Inflammatory macrophage treated with lipopolysaccharide for 4 hours (primary cell): ENCODE results near the gene OTUB2.
"Not testable (repeated sequence)": the region's sequence is repeated elsewhere in the genome, so short reads cannot be mapped to it uniquely, and the experiment has no call there.

ENCODE experiments used
- DNase-seq: peaks from one replicate; pipeline ENCODE4 v3.0.0-alpha.2; 2020

Gene OTUB2

DNA sequence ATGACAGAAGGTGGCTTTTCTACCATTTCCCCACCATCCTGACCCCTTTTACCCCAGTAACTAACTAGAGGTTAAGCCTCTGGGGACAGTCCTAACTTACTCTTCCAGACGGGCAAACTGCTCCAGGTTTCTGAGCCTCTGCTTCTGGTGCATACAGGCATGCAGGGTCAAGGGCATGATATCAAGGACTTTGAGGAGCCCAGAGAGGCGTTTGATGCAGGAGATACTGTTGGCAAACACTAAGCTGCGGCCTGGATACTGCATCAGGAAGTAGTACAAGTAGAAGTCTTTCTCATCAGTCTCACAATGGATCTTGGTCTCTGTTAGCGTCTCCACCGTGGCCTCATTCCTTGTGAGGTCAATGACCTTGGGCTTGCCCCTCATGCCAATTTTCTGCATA, 33.9 kb downstream of the OTUB2 start:
- no peak for DNase-seq

DNA sequence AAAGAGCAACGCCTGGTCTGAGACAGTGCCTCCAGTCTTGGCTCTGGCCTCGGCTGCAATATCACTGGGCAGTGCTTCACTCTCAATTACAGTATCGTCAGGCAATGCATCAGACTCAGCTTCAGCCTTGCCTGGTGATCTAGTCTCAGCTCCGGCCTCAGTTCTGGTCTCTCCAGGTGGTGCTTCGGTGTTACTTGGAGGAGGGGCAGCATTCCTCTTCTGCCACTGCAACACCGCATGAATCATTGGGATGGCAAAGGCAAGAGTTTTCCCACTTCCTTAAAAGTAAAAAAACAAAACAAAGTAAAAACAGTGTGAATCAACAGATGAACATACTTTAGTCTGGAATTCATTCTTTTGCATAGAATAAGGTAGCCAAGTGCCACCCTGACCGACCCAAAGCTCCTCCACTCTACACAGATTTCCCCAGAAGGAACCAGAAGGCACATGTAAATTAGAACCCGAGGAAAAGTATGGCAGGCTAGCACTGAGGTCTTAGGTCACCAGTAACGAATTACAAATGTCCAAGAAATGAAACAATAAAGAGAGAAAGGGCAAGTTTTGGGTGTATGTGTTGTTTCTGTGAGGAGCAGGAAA, 36.3 kb downstream of the OTUB2 start:
- no peak for DNase-seq

- DNase-seq = no peak
These were observed 40.0 kb downstream of the OTUB2 start for GRCh38 chr14:94066089-94066676.

DNA sequence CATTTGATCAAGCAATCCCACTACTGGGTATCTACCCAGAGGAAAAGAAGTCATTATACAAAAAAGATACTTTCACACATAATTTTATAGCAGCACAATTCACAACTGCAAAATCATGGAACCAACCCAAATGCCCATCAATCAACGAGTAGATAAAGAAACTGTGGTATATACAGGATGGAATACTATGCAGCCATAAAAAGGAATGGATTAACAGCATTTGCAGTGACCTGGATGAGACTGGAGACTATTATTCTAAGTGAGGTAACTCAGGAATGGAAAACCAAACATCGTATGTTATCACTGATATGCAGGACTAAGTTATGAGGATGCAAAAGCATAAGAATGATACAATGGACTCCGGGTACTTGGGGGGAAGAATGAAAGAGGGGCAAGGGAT, 45.9 kb downstream of the OTUB2 start:
- DNase-seq = not testable (repeated sequence)

DNA sequence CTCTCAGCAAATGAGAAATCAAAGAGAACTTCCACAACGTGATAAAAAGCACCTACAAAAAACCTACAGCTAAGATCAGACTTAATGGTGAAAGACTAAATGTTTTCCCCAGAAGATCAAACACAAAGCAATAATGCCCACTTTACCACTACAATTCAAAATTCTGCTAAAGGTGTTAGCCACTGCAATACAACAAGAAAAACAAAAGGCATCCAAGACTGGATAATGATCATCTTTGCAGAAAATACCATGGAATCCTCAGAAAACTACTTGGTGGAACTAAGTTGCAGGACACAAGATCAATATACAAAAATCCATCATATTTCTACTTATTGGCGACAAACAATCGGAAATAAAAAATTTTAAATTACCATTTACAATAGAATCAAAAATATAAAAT, 48.4 kb downstream of the OTUB2 start:
- DNase-seq = no peak

DNA sequence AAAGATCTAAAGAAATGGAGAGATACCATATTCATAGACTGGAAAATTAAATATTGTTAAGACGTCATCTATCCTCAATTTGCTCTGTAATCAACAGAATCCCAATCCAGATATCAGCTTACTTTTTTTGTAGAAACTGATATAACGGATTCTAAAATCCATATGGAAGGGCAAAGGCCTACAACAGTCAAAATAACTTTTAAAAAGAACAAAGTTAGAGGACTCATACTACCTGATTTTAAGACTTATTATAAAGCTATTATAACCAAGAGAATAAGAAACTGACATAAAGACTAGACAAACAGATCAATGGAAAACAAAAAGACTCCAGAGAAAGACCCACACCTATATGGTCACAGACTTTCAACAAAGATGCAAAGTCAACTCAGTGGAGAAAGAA, 48.9 kb downstream of the OTUB2 start:
- DNase-seq = no peak

- DNase-seq = peak; percentile 24
These were observed 51.1 kb downstream of the OTUB2 start for GRCh38 chr14:94077111-94077821.

- no peak for DNase-seq
These were observed 51.7 kb downstream of the OTUB2 start for GRCh38 chr14:94077823-94078222.

DNA sequence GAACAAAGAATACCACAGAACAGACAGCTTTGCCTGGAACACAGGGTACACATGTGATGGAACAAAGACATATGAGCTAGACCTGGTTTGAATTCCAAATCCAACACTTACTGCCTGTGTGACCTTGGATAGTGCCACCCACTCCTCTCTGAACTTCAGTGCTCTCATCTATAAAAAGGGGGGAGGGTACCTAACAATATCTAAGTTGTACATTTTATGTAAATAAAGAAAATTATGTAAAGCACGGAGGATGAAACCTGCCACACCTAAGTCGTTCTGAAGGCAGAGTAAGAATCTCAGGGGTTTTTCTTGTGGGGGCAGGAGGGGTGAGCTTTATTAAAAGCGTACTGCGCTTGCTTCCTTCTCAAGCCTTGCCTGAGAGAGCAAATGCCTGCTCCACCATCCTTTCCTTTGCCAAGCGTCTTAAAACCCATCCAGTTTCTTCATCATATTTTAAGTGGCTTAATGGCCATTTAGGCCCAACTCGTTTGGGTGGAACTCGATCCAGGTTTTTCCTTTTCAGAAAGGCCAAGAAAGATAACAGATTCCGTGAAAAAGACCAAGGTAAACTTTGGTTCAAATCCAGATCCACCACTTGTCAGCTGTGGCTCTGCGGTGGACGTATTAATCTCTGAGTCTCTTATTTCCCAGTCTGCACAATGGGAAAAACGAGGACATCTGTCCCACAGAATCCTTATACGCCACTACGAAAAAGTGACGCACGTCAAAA, 53.9 kb downstream of the OTUB2 start:
- no peak for DNase-seq

DNA sequence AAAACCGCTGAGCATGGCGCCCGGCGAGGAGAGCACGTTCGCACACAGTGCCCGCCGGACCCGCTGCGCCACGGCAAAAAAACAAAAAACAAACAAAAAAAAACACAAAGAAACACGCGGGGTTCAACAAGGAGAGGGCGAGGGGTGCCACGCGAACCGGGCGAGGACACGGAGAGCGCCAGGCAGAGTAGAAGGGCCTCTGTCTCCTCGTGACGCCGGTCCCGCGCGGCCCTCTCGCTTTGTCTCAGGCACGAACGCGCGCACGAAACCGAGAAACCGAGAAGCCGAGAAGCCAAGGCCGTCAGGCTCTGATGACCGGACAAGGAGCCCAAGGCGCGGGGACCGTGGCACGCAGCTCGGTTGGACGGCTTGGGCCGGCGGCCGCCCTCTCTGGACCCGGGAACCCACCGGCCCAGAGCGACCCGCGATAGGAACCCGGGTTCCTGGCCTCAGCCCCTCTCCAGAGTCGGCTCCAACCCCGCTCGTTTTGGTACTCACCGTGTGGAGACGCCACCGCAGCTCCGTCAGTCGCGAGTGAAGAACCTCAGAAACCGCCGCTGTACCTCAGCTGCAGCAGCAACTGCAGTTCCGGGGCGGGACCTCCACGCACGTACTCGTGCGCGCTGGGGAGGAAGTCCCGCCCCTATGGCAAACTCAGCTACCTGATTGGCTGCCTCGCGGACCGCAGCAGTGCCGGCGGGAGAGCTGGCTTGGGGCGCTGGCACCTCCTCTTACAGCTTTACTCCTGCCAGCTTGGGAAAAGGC, 54.7 kb downstream of the OTUB2 start, which contains the start of the genes DDX24 and IFI27L1:
Gene DDX24, minus strand, starts transcription at position 582 of the 765 bp plus-strand sequence. CDS start 1,460 bp downstream, outside the sequence.
Gene IFI27L1, plus strand, starts transcription at position 690 of the 765 bp plus-strand sequence. CDS start 15,628 bp downstream, outside the sequence.
- peak; percentile 95 for DNase-seq

GRCh38 chr14:94081386-94081820, 55.3 kb downstream of the OTUB2 start:
- no peak for DNase-seq

DNA sequence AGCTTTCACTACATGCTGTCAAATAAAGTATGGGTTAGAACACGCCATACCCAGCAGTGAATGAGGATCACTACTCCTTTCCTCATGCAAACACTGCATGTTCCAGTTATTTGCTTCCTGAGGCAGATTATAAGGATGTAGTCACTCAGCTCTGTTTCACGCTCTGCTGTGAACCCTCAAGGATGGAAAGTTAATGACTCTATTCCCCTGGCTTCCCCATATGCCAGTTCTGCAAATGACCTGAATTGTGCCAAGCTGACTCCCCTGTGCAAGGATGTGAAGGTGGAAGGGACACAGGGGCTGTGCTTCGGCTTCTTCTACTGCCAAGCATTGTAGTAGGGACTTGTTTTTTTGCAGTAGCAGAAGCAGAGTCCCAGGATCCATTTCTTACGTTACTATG, 61.8 kb downstream of the OTUB2 start:
- DNase-seq = no peak

DNA sequence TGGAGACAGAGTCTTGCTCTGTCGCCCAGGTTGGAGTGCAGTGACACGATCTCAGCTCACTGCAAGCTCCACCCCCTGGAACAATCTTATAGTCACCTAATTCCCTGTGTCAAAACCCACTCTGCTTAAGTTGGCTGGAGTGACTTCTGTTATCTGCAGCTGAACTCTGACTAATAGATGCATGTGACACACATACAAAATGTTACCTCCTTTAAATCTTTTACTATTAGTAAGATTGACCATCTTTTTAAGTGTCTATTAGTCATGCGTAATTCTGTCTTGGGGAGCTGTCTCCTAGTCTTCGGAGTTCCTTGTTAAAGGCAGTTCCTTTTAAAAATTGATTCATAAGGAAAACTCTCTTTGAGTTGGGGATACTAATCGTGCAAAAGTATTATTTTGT, 62.4 kb downstream of the OTUB2 start:
- no peak for DNase-seq

GRCh38 chr14:94089479-94089878, 63.3 kb downstream of the OTUB2 start:
- DNase-seq = no peak

DNA sequence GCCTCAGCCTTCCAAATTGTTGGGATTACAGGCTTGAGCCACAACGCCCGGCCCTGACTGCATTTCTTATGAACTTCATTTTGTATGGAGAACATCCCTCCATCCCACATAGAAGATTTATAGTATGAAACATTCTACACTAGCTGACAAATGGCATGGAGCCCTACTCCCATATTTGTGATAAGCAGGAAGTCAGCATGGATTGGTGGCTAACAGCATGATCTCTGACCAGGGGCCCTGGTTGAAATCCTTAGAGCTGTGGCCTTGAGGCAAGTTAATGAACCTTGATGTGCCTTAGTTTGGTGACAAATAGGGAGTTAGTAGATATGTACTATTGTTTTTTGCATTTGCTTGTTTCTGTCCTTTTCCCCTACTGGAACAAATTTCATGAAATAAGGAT, 67.3 kb downstream of the OTUB2 start:
- DNase-seq = no peak

DNA sequence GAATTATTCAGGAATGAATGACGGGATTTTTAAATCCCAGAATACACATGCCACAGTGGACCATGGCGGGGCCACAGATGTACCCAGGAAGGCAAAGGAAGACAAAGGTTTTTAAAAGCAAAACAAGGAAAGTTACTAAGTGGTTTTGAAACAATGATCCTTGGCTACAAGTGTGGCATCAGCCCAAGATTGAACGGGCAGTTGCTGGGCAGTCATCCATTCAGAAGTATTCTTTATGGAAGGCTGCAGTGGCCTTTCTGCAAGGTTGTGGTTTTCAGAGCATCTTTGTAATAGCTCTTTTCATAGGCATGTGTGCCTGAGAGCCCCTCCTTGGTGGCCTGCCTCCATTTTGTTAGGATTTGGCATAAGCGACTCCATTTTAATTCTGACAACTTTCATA, 71.0 kb downstream of the OTUB2 start:
- DNase-seq = no peak
